GM19452 (cell line): ENCODE results near the gene SORL1.
A peak's percentile ranks its signal among the peaks of the same experiment; 100 is the strongest.

Source experiments
- ATAC-seq: cut with Tn5 transposase; IDR thresholded peaks from one replicate; pipeline ENCODE4 v1.9.1; 2021; ENCODE audit not compliant: unreplicated experiment

Gene SORL1

DNA sequence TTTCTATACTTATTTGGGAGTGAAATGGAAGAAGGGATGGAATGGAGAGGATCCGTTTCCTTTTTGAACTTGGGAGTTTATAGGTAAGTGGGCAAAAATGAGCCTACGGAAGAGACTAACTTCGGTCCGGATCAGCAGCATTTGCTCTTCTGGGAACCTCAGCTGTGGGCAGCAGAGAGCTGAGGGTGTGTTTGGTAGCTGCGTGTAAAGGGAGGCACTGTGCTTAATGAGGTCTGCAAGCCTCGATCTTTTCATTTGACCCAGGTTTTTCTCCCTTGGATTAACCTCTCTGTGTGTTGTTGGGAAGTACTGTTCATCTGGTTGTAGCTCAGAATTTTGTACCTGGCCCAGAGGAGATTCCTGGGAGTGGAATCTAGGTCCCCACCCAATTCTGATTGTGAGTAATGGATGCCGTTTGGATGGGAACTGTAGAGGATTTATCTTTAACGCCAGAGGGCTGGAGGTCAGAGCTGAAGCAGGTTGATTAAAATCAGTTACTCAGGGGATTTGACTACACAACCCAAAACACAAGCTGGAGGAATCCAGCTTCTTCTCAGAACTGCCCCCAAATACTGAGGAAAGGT is 202.2 kb downstream of the SORL1 start:
- no peak for ATAC-seq

DNA sequence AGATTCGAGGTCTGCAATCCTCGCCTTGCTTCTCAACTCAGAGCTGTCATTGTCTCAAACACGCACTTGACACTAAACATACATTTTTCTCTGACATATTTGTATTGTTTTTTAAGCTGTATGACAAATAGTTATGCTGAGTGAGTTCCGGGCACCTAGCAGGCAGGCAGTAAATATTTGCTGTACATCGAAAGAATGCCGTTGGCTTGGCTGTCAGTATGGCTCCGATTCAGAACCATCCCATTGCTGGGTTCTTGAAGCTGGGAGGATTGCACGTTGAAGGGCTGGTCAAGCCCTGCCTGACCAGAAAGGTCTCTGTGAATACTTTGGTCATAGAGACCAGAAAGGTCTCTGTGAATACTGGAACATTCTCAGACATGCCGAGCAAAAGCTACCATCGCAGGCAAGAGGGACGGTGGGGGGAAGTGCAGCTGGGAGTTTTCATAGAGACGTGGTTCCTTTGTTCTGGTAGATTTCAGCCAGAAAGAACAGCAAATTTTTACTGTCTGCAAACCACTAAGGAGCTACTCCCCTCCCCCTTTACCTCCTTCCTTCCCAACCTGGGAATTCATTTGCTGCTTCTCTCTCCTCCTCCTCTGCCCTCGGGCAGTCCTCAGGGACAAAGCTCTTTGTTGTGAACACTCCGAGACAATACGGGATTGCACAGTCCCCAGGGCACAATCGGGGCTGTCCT is 202.9 kb downstream of the SORL1 start:
- ATAC-seq = no peak

- ATAC-seq = peak; percentile 92
Observed at GRCh38 chr11:121655537-121656327, 203.6 kb downstream of the SORL1 start.

- no peak for ATAC-seq
Observed at GRCh38 chr11:121656328-121657090, 204.4 kb downstream of the SORL1 start.

DNA sequence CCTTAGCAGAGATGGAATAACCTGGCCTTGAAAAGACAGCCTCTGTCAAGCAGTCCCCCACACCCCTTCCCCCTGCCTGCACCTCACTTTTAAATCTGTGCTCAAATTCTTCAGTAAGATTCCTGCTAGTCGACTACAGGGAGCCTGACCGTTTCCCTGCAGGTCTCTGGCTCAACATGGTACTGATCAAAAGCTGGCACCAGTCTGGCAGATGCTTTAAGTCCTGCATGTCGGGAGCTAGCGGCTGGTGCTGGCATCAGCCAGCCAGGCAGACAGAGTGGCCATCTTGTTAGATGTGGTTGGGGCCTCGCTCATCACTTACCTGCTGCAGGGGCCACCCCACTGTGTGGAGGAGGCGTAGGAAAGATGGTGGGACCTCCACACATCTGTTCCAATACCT is 205.0 kb downstream of the SORL1 start:
- ATAC-seq = no peak

DNA sequence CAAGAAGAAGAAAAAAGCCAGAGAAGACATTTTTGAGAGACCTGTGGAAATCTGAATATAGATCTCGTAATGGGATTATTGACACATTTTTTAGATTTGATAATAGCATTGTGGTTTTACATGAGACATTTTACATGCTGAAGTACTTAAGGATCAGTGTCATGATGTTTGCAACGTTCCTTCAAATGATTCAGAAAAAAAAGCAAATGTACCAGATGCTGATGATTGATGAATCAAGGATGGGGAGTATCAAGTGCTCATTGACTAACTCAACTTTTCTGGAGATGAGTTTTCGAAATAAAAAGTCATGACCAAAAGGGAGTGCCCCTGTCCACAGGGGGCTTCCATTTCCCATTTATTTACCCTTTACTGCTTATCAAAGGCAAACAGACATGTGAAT is 207.7 kb downstream of the SORL1 start:
- ATAC-seq = no peak

- ATAC-seq = no peak
Observed at GRCh38 chr11:121661880-121662486, 209.9 kb downstream of the SORL1 start.

GRCh38 chr11:121664144-121664543 is 212.0 kb downstream of the SORL1 start:
- ATAC-seq = no peak

GRCh38 chr11:121665206-121665838 is 213.2 kb downstream of the SORL1 start:
- ATAC-seq = no peak

- no peak for ATAC-seq
Observed at GRCh38 chr11:121667836-121668235, 215.7 kb downstream of the SORL1 start.

GRCh38 chr11:121669422-121669821 is 217.3 kb downstream of the SORL1 start:
- no peak for ATAC-seq

DNA sequence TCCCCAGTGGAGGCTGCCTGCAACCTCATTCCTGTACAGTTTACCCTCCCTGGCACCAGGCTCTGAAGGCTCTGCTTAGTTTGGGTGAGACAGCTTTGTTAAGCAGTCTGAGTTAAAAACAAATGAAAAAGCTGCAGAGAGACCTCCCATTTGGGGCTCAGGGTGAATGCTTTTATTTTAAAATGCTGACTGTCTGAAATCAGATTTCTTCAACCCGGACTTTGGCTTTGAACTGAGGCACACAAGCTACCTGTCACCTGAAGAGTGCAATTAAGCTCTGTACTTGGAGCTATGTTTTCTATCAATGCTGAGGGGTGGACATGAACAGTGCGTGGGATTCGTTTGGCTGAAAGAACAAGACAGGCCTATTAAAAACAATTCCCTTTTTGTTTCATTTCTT is 218.2 kb downstream of the SORL1 start:
- ATAC-seq = no peak

GRCh38 chr11:121670805-121671282 is 218.7 kb downstream of the SORL1 start:
- ATAC-seq = no peak

- no peak for ATAC-seq
Observed at GRCh38 chr11:121671283-121672168, 219.4 kb downstream of the SORL1 start.

DNA sequence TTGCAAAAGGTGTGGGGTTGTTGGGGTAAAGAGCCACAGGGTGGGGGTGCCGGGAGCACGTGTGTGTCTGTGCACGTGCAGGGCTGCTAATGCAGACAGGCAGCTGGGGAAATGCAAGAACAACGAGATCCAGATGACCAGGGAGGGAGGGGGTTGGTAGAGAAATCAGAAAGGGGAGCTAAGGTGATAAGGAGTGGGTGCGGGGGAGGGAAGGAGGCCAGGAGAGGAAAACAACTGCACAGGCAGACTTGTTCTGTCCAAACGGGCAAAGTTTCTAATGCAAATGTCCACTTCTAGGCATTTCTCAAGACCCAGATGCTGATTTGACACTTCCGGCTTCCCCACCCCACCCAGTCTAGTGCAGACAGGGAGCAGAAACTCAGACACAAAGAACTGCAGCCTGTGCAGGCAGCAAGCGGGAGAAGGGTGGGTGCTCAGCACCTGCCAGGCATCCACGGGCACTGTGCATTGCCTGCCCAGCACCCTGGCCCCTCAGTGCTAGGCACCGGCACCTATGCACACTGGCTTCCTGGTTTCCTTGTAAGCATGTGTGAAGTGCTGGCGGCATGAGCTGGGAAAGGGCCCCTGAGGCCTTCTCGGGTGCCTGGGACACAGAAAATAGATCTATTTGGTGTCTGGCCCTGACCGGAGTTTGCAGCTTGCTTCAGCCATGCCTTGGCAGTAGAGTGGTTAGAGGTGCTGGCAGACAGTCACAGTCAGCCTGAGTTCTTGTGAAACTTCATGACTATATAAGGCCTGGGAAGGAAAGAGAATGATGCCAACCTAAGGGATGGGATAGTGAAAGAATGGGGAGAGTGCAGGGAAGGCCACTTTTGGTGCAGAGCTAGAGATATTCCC is 220.7 kb downstream of the SORL1 start:
- no peak for ATAC-seq

DNA sequence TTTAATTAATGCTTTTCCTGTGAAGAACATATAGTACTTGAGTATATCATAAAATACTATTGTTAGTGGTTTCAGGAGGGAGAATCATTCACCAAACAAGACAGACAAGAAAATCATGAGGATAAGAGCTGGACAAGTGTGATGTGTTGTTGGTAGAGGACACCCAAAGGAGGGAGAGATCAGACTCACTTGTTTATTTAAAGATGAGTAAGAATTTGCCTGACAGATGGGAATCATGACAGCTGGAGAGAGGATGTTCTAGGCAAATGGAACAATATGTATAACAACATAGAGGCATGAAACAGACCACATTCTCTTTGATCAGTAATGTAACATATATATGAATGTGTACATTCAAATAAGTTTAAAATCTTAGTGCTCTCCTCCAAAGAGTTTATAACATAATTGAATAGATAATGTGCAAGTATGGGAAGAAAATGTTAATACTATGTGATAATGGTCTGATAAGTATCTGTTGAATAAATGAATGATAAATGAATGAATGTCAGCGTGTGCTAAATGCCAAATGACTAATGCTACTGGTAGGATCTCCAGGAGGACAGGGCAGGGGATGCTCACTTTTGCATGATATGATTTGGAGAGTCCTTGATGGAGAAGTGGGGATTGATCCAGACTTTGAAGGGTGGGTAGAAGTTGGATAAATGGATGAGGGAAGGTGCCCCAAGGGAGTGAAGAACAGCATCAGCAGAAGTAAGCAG is 229.6 kb downstream of the SORL1 start:
- ATAC-seq = no peak
